Stomach (tissue), 4 donors: ENCODE data around the gene B4GALT4.

Source experiments
- EP300 ChIP-seq: sonication (generic); formaldehyde crosslinking; IDR thresholded peaks from one replicate; pipeline ENCODE4 v1.6.1; 2017; ENCODE audit warnings: antibody characterized with exemption
- POLR2A ChIP-seq, 4 donors: fragments of 450-650 bp; IDR thresholded peaks; one replicate each; pipeline ENCODE4 v1.6.1; 2016; ENCODE audit warnings: antibody characterized with exemption in 4 of 4, control low read depth in 2 of 4, mild to moderate bottlenecking in 1 of 4, moderate library complexity in 1 of 4
- TF ChIP-seq, protein P1 (sequence below), 7 experiments: fragments of 450-650 bp in 4 of 7; fragments of 200-600 bp in 3 of 7; sonication (generic) in 3 of 7; IDR thresholded peaks; one replicate each; pipeline ENCODE4 v1.5.1; 2016 to 2019; ENCODE audit warnings: antibody characterized with exemption in 7 of 7, control low read depth in 2 of 7, mild to moderate bottlenecking in 1 of 7

DNA sequence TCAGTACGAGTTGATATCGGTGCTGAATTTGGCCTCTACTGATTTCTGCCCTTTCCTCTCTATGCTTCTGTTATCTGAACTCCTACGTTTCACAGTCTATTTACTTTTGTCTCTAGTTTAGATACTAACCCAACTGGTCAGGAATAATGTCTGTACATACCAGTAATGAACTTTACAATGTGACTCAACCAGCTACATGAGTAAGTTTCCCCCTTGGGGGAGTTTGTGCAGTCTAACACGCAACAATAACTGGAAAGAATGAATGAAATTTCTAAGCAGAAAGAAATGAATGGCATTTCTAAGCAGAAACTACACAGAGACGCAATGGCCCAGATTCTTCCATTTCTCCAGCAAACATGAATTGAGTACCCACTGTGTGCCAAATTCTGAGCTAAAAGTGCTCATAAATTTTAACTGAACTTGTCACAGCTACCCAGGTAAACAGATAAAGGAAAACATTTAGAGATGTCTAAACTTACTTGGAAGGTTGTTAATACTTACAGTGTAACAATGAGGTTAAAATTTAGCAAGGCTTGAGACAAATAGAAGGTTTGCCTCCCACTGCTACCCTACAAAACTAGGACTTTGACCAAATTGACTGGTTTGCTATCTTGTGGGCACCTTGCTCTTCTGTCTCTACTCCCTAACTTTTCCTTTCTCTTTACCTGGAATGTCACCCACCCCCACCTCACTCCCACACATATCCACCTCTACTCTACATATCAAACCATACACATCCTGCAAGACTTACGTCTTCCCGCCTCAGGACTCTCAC lies 55.7 kb downstream of the B4GALT4 start:
- TF ChIP-seq EP300, result no peak
- no peak for TF ChIP-seq POLR2A (IDR thresholded peaks at IDR 0.05)
- TF ChIP-seq, protein P1, sequence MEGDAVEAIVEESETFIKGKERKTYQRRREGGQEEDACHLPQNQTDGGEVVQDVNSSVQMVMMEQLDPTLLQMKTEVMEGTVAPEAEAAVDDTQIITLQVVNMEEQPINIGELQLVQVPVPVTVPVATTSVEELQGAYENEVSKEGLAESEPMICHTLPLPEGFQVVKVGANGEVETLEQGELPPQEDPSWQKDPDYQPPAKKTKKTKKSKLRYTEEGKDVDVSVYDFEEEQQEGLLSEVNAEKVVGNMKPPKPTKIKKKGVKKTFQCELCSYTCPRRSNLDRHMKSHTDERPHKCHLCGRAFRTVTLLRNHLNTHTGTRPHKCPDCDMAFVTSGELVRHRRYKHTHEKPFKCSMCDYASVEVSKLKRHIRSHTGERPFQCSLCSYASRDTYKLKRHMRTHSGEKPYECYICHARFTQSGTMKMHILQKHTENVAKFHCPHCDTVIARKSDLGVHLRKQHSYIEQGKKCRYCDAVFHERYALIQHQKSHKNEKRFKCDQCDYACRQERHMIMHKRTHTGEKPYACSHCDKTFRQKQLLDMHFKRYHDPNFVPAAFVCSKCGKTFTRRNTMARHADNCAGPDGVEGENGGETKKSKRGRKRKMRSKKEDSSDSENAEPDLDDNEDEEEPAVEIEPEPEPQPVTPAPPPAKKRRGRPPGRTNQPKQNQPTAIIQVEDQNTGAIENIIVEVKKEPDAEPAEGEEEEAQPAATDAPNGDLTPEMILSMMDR (IDR thresholded peaks at IDR 0.05), result no peak
